HS-5 (cell line): ENCODE measurements around the gene TBXAS1.
"Not testable (repeated sequence)": the region's sequence is repeated elsewhere in the genome, so short reads cannot be mapped to it uniquely, and the experiment has no call there.

Experiments used
- DNase-seq: peaks from one replicate; pipeline ENCODE4 v3.0.0-alpha.2; 2012; ENCODE audit warnings: low read depth

The TBXAS1 gene

GRCh38 chr7:139915268-139915863 is 86.3 kb downstream of the TBXAS1 start:
- DNase-seq, result no peak

DNA sequence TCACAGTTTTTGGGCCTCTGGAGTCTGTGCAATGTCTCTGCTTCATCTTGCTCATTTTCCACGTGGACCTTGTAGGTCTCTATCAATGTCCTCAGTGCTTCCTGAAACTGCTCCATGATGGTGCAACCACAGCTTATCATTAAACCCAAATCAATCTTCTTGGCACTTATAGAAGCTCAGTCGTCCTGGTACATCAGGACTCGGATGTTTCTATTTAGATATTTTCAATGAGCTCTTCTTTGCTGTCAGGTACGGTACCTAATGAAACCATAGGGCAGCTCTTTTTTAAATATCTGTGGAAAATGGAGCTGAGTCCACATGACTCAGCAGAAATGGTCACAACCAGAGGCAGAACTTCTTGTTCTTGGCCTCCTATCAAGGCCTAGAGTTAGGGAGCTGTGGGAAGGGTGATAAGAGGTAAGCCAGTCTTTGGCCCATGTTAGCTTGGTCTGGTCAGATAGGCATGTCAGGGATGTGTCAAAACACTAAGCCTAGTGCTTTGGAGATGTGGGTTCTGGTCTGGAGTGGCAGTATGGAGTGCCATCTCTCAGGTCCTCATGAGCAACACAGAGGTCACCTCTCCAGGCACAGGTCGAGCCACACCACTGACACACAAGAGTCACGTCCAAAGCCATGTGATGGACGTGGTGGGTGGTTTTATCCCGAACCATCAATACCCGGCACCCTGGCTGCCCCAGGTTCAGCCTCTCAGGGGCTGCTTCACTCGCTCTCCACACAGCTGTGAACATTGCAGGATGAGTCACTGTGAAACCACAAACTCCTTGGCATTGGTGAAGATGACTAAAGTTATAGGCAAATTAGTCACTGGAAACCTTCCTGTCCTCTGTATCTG is 87.0 kb downstream of the TBXAS1 start:
- DNase-seq, result peak; percentile 90

GRCh38 chr7:139916717-139917395 is 87.8 kb downstream of the TBXAS1 start:
- no peak for DNase-seq

DNA sequence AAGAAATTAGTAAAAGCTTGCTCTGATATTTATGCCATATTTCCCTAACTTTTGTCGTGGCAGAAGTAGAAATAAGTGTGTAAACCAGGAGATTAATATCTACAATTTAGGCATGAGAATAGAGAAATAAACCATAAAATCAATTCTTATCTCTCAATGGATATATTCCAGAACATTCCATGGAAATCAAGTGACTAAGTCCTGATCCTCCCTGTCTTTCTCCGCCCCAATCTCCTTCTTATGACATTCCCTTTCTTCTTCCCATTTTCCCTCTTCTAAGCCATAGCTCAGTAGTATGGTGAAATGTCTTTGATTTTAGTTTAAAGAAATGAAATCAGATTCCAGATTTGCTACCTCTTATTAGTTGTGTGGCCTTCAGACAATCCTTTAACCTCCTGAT is 88.8 kb downstream of the TBXAS1 start:
- DNase-seq, result no peak

- DNase-seq, result no peak
Observed at GRCh38 chr7:139918480-139918879, 89.4 kb downstream of the TBXAS1 start.

DNA sequence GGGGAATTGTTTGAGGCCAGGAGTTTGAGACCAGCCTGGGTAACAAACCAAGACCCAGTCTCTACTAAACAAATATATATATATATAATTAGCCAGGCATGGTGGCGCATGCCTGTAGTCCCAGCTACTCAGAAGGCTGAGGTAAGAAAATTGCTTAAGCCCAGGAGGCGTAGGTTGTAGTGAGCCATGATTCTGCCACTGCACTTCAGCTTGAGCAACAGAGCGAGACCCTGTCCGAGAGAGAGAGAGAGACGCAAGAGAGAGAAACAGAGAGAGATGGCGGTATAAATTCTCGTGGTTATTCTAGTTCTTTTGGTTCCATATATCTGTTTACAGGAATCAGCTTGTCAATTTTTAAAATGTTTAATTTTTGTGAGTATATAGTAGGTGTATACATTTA is 94.0 kb downstream of the TBXAS1 start:
- no peak for DNase-seq

- DNase-seq, result no peak
Observed at GRCh38 chr7:139924461-139924860, 95.4 kb downstream of the TBXAS1 start.

DNA sequence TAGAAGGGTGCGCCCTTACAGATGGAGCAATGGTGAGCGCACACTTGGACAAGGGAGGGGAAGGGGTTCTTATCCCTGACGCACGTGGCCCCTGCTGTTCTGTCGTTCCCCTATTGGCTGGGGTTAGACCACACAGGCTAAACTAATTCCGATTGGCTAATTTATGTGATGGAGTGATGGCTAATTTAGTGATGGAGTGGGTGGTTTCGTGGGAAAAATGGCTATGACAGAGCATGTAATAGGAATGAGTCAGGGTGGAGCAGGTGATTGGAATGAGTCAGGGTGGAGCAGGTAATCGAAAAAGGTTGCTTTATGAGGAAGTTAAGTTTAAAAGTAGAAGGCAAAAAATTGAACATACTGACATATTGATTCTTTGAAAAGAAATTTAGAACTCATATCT is 100.2 kb downstream of the TBXAS1 start:
- not testable (repeated sequence) for DNase-seq

GRCh38 chr7:139930286-139930965 is 101.4 kb downstream of the TBXAS1 start:
- DNase-seq, result no peak

- DNase-seq, result no peak
Observed at GRCh38 chr7:139931190-139931934, 102.3 kb downstream of the TBXAS1 start.

- DNase-seq, result no peak
Observed at GRCh38 chr7:139932531-139932930, 103.5 kb downstream of the TBXAS1 start.

- DNase-seq, result no peak
Observed at GRCh38 chr7:139936760-139937310, 107.8 kb downstream of the TBXAS1 start.

DNA sequence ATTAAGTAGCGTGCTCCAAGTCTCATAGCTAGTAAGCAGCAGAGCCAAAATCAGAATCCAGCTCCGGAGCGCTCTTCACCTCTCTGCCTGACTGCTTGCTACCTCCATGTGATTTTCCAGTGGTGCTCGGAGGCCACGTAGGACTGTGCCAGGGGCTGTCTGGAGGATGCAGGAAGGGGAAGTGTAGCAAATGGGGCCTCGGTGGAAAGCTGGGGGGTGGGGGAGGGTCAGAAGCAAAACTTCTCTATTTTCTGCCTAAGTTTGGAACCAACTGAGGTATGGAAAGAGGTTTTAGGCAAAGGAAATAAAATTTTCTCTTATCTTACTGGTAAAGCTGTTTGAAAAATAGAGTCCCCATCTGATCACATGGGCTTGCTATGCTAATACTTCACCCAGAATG is 108.7 kb downstream of the TBXAS1 start:
- DNase-seq, result no peak

GRCh38 chr7:139940866-139941265 is 111.8 kb downstream of the TBXAS1 start:
- DNase-seq, result no peak

DNA sequence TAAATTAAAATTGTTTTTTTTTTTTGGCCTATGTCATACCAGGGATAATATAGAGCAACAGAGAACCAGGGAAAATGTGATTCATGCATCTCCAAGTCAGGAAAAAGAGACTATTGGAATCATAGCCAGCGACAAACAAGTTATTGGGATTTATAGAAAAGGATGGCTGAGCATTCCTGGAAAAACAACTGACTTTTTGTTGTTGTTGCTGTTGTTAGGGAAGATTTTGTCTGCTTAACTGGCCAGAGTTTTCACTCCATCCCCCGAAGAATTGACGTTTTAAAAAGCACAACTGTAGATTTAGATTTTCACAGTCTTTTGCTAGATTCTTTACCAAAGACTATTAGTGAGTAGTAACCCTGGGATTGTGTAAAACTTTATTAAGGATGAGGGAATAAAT is 112.4 kb downstream of the TBXAS1 start:
- no peak for DNase-seq

- DNase-seq, result no peak
Observed at GRCh38 chr7:139941866-139942265, 112.8 kb downstream of the TBXAS1 start.

- no peak for DNase-seq
Observed at GRCh38 chr7:139942636-139943035, 113.6 kb downstream of the TBXAS1 start.

DNA sequence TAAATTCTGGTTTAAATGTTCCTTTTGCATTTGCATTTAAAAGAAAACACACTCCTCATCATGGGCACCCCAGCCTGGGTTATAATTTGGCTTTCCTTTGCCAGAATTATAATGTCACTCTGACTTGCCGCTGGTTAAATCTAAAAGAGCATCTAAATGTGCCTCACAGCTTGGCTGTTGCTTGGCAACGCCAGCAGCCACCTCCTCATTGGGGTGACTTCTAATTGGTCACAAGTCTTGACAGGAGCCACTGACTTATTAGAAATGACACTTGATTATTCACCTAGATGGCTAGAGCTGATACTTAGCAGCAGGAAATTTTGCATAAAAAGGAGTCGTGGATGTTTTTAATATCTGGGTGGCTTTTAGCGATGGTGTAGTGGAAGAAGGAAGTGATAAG is 114.3 kb downstream of the TBXAS1 start:
- DNase-seq, result no peak

- no peak for DNase-seq
Observed at GRCh38 chr7:139944248-139944647, 115.2 kb downstream of the TBXAS1 start.

GRCh38 chr7:139946533-139946932 is 117.5 kb downstream of the TBXAS1 start:
- DNase-seq, result no peak

- DNase-seq, result no peak
Observed at GRCh38 chr7:139947021-139947420, 118.0 kb downstream of the TBXAS1 start.

DNA sequence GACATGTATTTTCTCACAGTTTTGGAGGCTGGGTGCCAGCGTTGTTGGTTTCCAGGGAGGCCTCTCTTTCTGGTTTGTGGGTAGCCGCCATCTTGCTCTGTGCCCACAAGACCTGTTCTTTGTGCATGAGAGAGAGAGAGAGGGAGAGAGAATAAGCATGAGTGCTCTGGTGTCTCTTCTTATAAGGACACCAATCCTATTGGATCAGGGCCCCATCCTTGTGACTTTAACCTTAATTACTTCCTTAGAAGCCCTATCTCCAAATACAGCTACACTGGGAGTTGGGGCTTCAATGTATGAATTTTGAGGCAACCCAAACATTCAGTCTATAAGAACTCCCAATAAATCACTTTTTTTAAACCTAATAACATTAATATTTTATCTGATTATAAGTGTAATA is 119.1 kb downstream of the TBXAS1 start:
- DNase-seq, result no peak
